H1 (cell line): Measurements from ENCODE around the gene SFN. TPM values are rescaled to one million over a fixed set of nuclear protein-coding genes. Genes with fewer than 3 reads are reported as not detected.

Experiments used
- CTCF ChIA-PET: fragments of 300-600 bp; sonication (Branson Sonifier 250); formaldehyde crosslinking; loops from one replicate; lab custom pipeline; 2021; ENCODE audit not compliant: partially characterized antibody; lab: Charles Lee
- POLR2A ChIA-PET: fragments of 300-600 bp; sonication (Branson Sonifier 250); formaldehyde crosslinking; loops from one replicate; lab custom pipeline; 2021; ENCODE audit warnings: inconsistent platforms; ENCODE audit not compliant: partially characterized antibody; lab: Charles Lee
- DNase-seq, 2 experiments: peaks; one replicate each; pipeline versions ENCODE4 v3.0.0 to v3.0.0-alpha.2; 2010 to 2022; ENCODE audit warnings: low spot score in 2 of 2, low read depth in 1 of 2, mixed read lengths in 1 of 2
- FAIRE-seq: peaks from 2 replicates; lab custom pipeline; 2011; peaks lifted over from hg19 to GRCh38; lab: Jason Lieb, UNC
- H2AFZ ChIP-seq: 2 replicates; pipeline ENCODE4 v1.8.1; 2012; ENCODE audit warnings: low read length, inconsistent platforms
- H2AK5ac ChIP-seq: 2 replicates; pipeline ENCODE4 v1.6.1; 2013; ENCODE audit warnings: low read depth, low read length
- H2BK120ac ChIP-seq: replicated peaks from 2 replicates; pipeline ENCODE3; 2013; ENCODE audit warnings: low read depth, low read length, inconsistent platforms
- H2BK12ac ChIP-seq: 2 replicates; pipeline ENCODE4 v1.6.1; 2013; ENCODE audit warnings: low read depth, low read length
- H2BK15ac ChIP-seq: 2 replicates; pipeline ENCODE4 v1.6.1; 2013; ENCODE audit warnings: low read length
- H2BK20ac ChIP-seq: 2 replicates; pipeline ENCODE4 v1.6.1; 2013; ENCODE audit warnings: low read length
- H2BK5ac ChIP-seq: 2 replicates; pipeline ENCODE4 v1.6.1; 2013; ENCODE audit warnings: low read depth, low read length
- H3K14ac ChIP-seq: 2 replicates; pipeline ENCODE4 v1.6.1; 2013; ENCODE audit warnings: inconsistent platforms; ENCODE audit not compliant: insufficient read length
- H3K18ac ChIP-seq: 2 replicates; pipeline ENCODE4 v1.6.1; 2013; ENCODE audit warnings: low read length; ENCODE audit errors: extremely low read depth
- H3K23ac ChIP-seq: 2 replicates; pipeline ENCODE4 v1.6.1; 2013; ENCODE audit warnings: inconsistent platforms; ENCODE audit not compliant: insufficient read length
- H3K23me2 ChIP-seq: 2 replicates; pipeline ENCODE4 v1.6.1; 2013; ENCODE audit warnings: low read depth, low read length
- H3K27ac ChIP-seq: 2 replicates; pipeline ENCODE4 v1.6.1; 2011; ENCODE audit warnings: low read depth, low read length, inconsistent platforms
- H3K27me3 ChIP-seq, 4 experiments: replicated peaks in 1 of 4; 1 replicate in 1 of 4; 2 replicates in 3 of 4; pipeline versions ENCODE4 v1.6.1 to v1.8.1; 2011 to 2013; ENCODE audit warnings: low read length in 3 of 4, mild to moderate bottlenecking in 3 of 4, inconsistent platforms in 2 of 4, mixed read lengths in 2 of 4, moderate library complexity in 1 of 4; ENCODE audit not compliant: control insufficient read depth in 3 of 4, insufficient read depth in 3 of 4; ENCODE audit errors: extremely low read depth in 1 of 4
- H3K36me3 ChIP-seq, 4 experiments: 2 replicates each; pipeline versions ENCODE4 v1.6.1 to v1.8.1; 2011 to 2013; ENCODE audit warnings: mild to moderate bottlenecking in 4 of 4, low read length in 3 of 4, moderate library complexity in 2 of 4, control low read depth in 1 of 4, inconsistent platforms in 1 of 4; ENCODE audit not compliant: insufficient read depth in 4 of 4, control insufficient read depth in 2 of 4
- H3K4ac ChIP-seq: replicated peaks from 2 replicates; pipeline ENCODE3; 2013; ENCODE audit warnings: low read length, low read depth, mixed read lengths, inconsistent platforms; ENCODE audit not compliant: insufficient read length
- H3K4me1 ChIP-seq, 4 experiments: replicated peaks in 1 of 4; 1 replicate in 1 of 4; 2 replicates in 3 of 4; pipeline versions ENCODE4 v1.6.1 to v1.8.1; 2011 to 2013; ENCODE audit warnings: low read length in 3 of 4, inconsistent platforms in 2 of 4, mixed read lengths in 1 of 4; ENCODE audit not compliant: insufficient read depth in 4 of 4, control insufficient read depth in 3 of 4
- H3K4me2 ChIP-seq, 2 experiments: 2 replicates each; pipeline versions ENCODE4 v1.6.1 to v1.8.1; 2011 to 2013; ENCODE audit warnings: low read depth in 2 of 2, low read length in 2 of 2, control low read depth in 1 of 2, inconsistent platforms in 1 of 2, mild to moderate bottlenecking in 1 of 2; ENCODE audit not compliant: insufficient read depth in 1 of 2
- H3K4me3 ChIP-seq, 4 experiments: fragments of 200-600, 300-600 bp in 1 of 4; sonication (generic), shearing (Covaris generic), sonication (Bioruptor Twin) in 1 of 4; 2 replicates each; pipeline versions ENCODE4 v1.5.1 to v1.8.1; 2011 to 2016; ENCODE audit warnings: low read length in 4 of 4, low read depth in 3 of 4, control low read depth in 2 of 4, inconsistent platforms in 2 of 4, mild to moderate bottlenecking in 2 of 4, mixed read lengths in 1 of 4, moderate library complexity in 1 of 4; ENCODE audit not compliant: insufficient read depth in 2 of 4; ENCODE audit errors: extremely low read depth in 1 of 4
- H3K56ac ChIP-seq: replicated peaks from 2 replicates; pipeline ENCODE3; 2013; ENCODE audit warnings: low read depth, mild to moderate bottlenecking, mixed read lengths, low read length, inconsistent platforms; ENCODE audit not compliant: insufficient read length
- H3K79me1 ChIP-seq: 2 replicates; pipeline ENCODE4 v1.6.1; 2013; ENCODE audit warnings: low read depth, low read length, control low read depth
- H3K79me2 ChIP-seq, 2 experiments: 2 replicates each; pipeline versions ENCODE4 v1.6.1 to v1.8.1; 2012 to 2013; ENCODE audit warnings: low read length in 2 of 2, mild to moderate bottlenecking in 2 of 2, inconsistent platforms in 1 of 2; ENCODE audit not compliant: insufficient read depth in 2 of 2, control insufficient read depth in 1 of 2
- H3K9ac ChIP-seq, 4 experiments: replicated peaks in 1 of 4; 1 replicate in 1 of 4; 2 replicates in 3 of 4; pipeline versions ENCODE4 v1.6.1 to v1.8.1; 2011 to 2013; ENCODE audit warnings: low read depth in 3 of 4, low read length in 3 of 4, control low read depth in 2 of 4, mild to moderate bottlenecking in 2 of 4, moderate library complexity in 2 of 4, inconsistent platforms in 1 of 4; ENCODE audit errors: extremely low read depth in 1 of 4
- H3K9me3 ChIP-seq, 2 experiments: 2 replicates each; pipeline versions ENCODE4 v1.6.1 to v1.8.1; 2012 to 2013; ENCODE audit warnings: mild to moderate bottlenecking in 2 of 2, moderate library complexity in 2 of 2, control low read depth in 1 of 2, inconsistent platforms in 1 of 2, low read depth in 1 of 2, low read length in 1 of 2, mixed read lengths in 1 of 2; ENCODE audit not compliant: insufficient read depth in 2 of 2
- H4K20me1 ChIP-seq, 2 experiments: replicated peaks in 1 of 2; 2 replicates each; pipeline versions ENCODE3 to v1.8.1; 2011 to 2013; ENCODE audit warnings: inconsistent platforms in 2 of 2, low read length in 2 of 2, mild to moderate bottlenecking in 1 of 2; ENCODE audit not compliant: insufficient read depth in 2 of 2, control insufficient read depth in 1 of 2
- H4K5ac ChIP-seq: 2 replicates; pipeline ENCODE4 v1.6.1; 2013; ENCODE audit warnings: low read length, low read depth, mixed read lengths, inconsistent platforms; ENCODE audit not compliant: insufficient read length
- H4K8ac ChIP-seq: 2 replicates; pipeline ENCODE4 v1.8.0; 2013; ENCODE audit warnings: mild to moderate bottlenecking, moderate library complexity, low read length, inconsistent platforms; ENCODE audit not compliant: insufficient read depth; ENCODE audit errors: extremely low read depth
- H4K91ac ChIP-seq: replicated peaks from 2 replicates; pipeline ENCODE3; 2013; ENCODE audit warnings: low read length, mixed read lengths, inconsistent platforms; ENCODE audit not compliant: insufficient read length
- CTBP2 ChIP-seq: IDR thresholded peaks from 2 replicates; pipeline ENCODE4 v1.7.0; 2011; ENCODE audit warnings: borderline replicate concordance, mild to moderate bottlenecking, moderate library complexity, mixed read lengths, low read length; ENCODE audit not compliant: insufficient read depth, insufficient read length
- EGR1 ChIP-seq: IDR thresholded peaks from 2 replicates; pipeline ENCODE4 v1.6.1; 2011; ENCODE audit warnings: low read depth, low read length, borderline replicate concordance
- FOSL1 ChIP-seq: IDR thresholded peaks from 2 replicates; pipeline ENCODE4 v1.6.1; 2011; ENCODE audit warnings: mild to moderate bottlenecking, low read depth, low read length, moderate library complexity; ENCODE audit not compliant: insufficient read depth
- NANOG ChIP-seq: IDR thresholded peaks from 2 replicates; pipeline ENCODE4 v1.6.1; 2011; ENCODE audit warnings: low read length, low read depth, mild to moderate bottlenecking, inconsistent platforms; ENCODE audit not compliant: insufficient read depth, poor library complexity, severe bottlenecking
- POU5F1 ChIP-seq: IDR thresholded peaks from 2 replicates; pipeline ENCODE4 v1.6.1; 2011; ENCODE audit warnings: low read depth, mild to moderate bottlenecking, low read length, moderate library complexity
- RBBP5 ChIP-seq: IDR thresholded peaks from 2 replicates; pipeline ENCODE4 v1.7.1; 2012; ENCODE audit warnings: low read depth, mild to moderate bottlenecking, inconsistent platforms, low read length, moderate library complexity, borderline replicate concordance
- SIRT6 ChIP-seq: IDR thresholded peaks from one replicate; pipeline ENCODE4 v1.7.1; 2012; ENCODE audit warnings: low read length, inconsistent platforms
- SP2 ChIP-seq: IDR thresholded peaks from 2 replicates; pipeline ENCODE4 v1.6.1; 2012; ENCODE audit warnings: mild to moderate bottlenecking, low read length, inconsistent platforms
- SP4 ChIP-seq: IDR thresholded peaks from 2 replicates; pipeline ENCODE4 v1.6.1; 2012; ENCODE audit warnings: low read length, inconsistent platforms
- TBP ChIP-seq: IDR thresholded peaks from 2 replicates; pipeline ENCODE4 v1.6.1; 2011; ENCODE audit warnings: low read depth, low read length, improper control_type of control experiment
- YY1 ChIP-seq: IDR thresholded peaks from 2 replicates; pipeline ENCODE4 v1.6.1; 2011; ENCODE audit warnings: low read depth, mild to moderate bottlenecking, low read length
- WGBS, 2 experiments: shearing (Covaris generic) in 1 of 2; methylation state at CpG; one replicate each; pipeline versions ENCODE4 v1.1.6 to v1.1.7; 2013 to 2015; ENCODE audit warnings: low lambda C conversion rate in 2 of 2, mixed read lengths in 2 of 2, inconsistent platforms in 1 of 2, low coverage in 1 of 2, missing lambda C conversion rate in 1 of 2; ENCODE audit not compliant: insufficient replicate concordance in 2 of 2, insufficient coverage in 1 of 2, insufficient read length in 1 of 2; ENCODE audit errors: extremely low coverage in 1 of 2, missing lambda C conversion rate in 1 of 2; 5-methylcytosine and 5-hydroxymethylcytosine counted together
- polyA plus RNA-seq, 7 experiments: library from polyadenylated mRNA; depleted of rRNA in 3 of 7; stranded (reverse) in 5 of 7; unstranded in 2 of 7; fragments of >200 nt in 5 of 7; fragments of 200-250 nt in 2 of 7; gene quantifications; 1 replicate in 5 of 7; 2 replicates in 1 of 7; 4 replicates in 1 of 7; pipeline versions ENCODE4 v1.2.1 to v1.2.3, GENCODE V29; 2011 to 2013; ENCODE audit warnings: missing spikeins in 2 of 7, mixed read lengths in 2 of 7
- total RNA-seq: library from RNA; stranded (reverse); fragmentation: NEBNext Ultra II Directional; extraction: Animal tissue kit (Norgen Biotek cat#: 25700); gene quantifications from 2 replicates; pipeline ENCODE4 v1.2.1, GENCODE V29; 2021
- TF ChIP-seq, protein P1 (sequence below), 3 experiments: IDR thresholded peaks; 1 replicate in 2 of 3; 2 replicates in 1 of 3; pipeline versions ENCODE4 v1.5.1 to v1.6.1; 2011; ENCODE audit warnings: low read length in 3 of 3, mild to moderate bottlenecking in 3 of 3, inconsistent platforms in 2 of 3, low read depth in 1 of 3, moderate library complexity in 1 of 3; ENCODE audit not compliant: insufficient read depth in 1 of 3; ENCODE audit errors: control extremely low read depth in 1 of 3

Gene SFN
- total and polyA plus RNA-seq, 2 of the 8 experiments (the other 6 are each of a cell fraction or from before 2014, with no cell fraction given), result 3.3 to 3.9 TPM

DNA sequence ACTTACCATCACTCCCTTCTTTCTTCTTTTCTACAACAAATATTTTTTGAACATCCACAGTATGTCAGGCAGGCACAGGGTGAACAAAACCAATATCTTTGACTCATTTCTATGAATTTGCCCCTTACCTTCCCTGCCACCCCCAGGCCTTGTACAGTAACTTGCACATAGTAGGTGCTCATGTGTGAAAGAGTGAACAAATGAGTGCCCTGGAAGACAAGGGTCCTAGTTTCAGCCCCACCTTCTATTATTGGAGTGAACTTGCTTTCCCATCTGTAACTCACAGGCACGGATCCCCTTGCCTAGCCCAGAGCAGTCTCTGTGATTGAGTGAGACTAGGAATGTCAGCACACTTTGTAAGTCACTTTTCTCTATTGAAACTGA is 23.6 kb upstream of the SFN start:
- peaks cover 0 to 3% of the 10 kb centered on the region in 2 experiments for H4K20me1 ChIP-seq
- H3K9ac ChIP-seq, result no peak overlapping the region
- H3K4me1 ChIP-seq, result no peaks in the 10 kb centered on the region
- ChIA-PET CTCF (interaction anchor here (0.8 to 12.8 kb wide), 8 partner anchors 9 to 40 kb away, joined by 3 to 125 read pairs (median 4); partner anchors contain the start of gene SFN), POLR2A (interaction anchor here (1.1 to 1.3 kb wide), 2 partner anchors 13 to 47 kb away, joined by 3 to 4 read pairs; partner anchors contain the start of gene ZDHHC18)
- H3K56ac ChIP-seq, result no peak overlapping the region
- no peak for FAIRE-seq
- no peak overlapping the region for H2BK15ac ChIP-seq
- H3K23me2 ChIP-seq, result no peaks in the 10 kb centered on the region
- H3K23ac ChIP-seq, result no peak overlapping the region
- H3K27me3 ChIP-seq, result no peaks in the 10 kb centered on the region
- no peaks in the 10 kb centered on the region for H3K79me2 ChIP-seq
- H2BK120ac ChIP-seq, result no peak overlapping the region
- H3K27ac ChIP-seq, result no peak overlapping the region
- no peaks in the 10 kb centered on the region for H3K9me3 ChIP-seq
- H2AFZ ChIP-seq, result no peak overlapping the region
- TF ChIP-seq TBP (no peak), SP2 (no peak), CTBP2 (no peak), EGR1 (no peak), SIRT6 (no peak), SP4 (no peak), FOSL1 (no peak), YY1 (no peak), NANOG (no peak), POU5F1 (no peak), RBBP5 (no peak)
- TF ChIP-seq, protein P1, sequence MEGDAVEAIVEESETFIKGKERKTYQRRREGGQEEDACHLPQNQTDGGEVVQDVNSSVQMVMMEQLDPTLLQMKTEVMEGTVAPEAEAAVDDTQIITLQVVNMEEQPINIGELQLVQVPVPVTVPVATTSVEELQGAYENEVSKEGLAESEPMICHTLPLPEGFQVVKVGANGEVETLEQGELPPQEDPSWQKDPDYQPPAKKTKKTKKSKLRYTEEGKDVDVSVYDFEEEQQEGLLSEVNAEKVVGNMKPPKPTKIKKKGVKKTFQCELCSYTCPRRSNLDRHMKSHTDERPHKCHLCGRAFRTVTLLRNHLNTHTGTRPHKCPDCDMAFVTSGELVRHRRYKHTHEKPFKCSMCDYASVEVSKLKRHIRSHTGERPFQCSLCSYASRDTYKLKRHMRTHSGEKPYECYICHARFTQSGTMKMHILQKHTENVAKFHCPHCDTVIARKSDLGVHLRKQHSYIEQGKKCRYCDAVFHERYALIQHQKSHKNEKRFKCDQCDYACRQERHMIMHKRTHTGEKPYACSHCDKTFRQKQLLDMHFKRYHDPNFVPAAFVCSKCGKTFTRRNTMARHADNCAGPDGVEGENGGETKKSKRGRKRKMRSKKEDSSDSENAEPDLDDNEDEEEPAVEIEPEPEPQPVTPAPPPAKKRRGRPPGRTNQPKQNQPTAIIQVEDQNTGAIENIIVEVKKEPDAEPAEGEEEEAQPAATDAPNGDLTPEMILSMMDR (IDR thresholded peaks at IDR 0.05; ENCODE audit: control extremely low read depth in 1 of 3, insufficient read depth in 1 of 3, low read depth in 1 of 3, low read length in 3 of 3), result no peak
- H4K5ac ChIP-seq, result no peak overlapping the region
- H3K79me1 ChIP-seq, result no peaks in the 10 kb centered on the region
- H2BK12ac ChIP-seq, result no peak overlapping the region
- no peak overlapping the region for H4K91ac ChIP-seq
- H3K4ac ChIP-seq, result no peak overlapping the region
- no peak overlapping the region for H4K8ac ChIP-seq
- no peak overlapping the region for H2BK5ac ChIP-seq
- peaks cover under 1 to 6% (median 3%) of the 10 kb centered on the region in 4 experiments; a peak in 6 of 8 replicates for H3K36me3 ChIP-seq
- no peak overlapping the region for H2BK20ac ChIP-seq
- H3K4me3 ChIP-seq, result no peak overlapping the region
- no peak overlapping the region for H3K18ac ChIP-seq
- H3K14ac ChIP-seq, result no peak overlapping the region
- 86% methylated on average over 1 of the region's 1 CpG; no CpG with 5 or more reads in 1 of the 2 experiments for WGBS, 2 experiments
- H2AK5ac ChIP-seq, result no peak overlapping the region
- H3K4me2 ChIP-seq, result no peak overlapping the region
- no peak for DNase-seq
